DND-41 (cell line): Measurements from ENCODE around the gene SMC1A.

ENCODE experiments used
- ATAC-seq: fragments of 200-7000 bp; cut with Tn5 transposase; 3 replicates; pipeline ENCODE4 v1.9.1; 2021; ENCODE audit warnings: low read depth; ENCODE audit not compliant: insufficient read depth
- DNase-seq: peaks from one replicate; pipeline ENCODE4 v3.0.0-alpha.2; 2020
- H2AFZ ChIP-seq: 2 replicates; pipeline ENCODE4 v1.6.0; 2012; ENCODE audit warnings: low read depth, low read length
- H3K27ac ChIP-seq: 2 replicates; pipeline ENCODE4 v1.5.1; 2012; ENCODE audit warnings: low read length, inconsistent platforms
- H3K27me3 ChIP-seq: fragments of 200-600 bp; sonication (generic); 2 replicates; pipeline ENCODE4 v1.6.0; 2012; ENCODE audit warnings: low read length, mild to moderate bottlenecking, inconsistent platforms; ENCODE audit not compliant: insufficient read depth, poor library complexity
- H3K36me3 ChIP-seq: 2 replicates; pipeline ENCODE4 v1.5.1; 2012; ENCODE audit warnings: low read length, inconsistent platforms; ENCODE audit not compliant: insufficient read depth
- H3K4me1 ChIP-seq: 2 replicates; pipeline ENCODE4 v1.5.1; 2012; ENCODE audit warnings: mild to moderate bottlenecking, low read length; ENCODE audit not compliant: insufficient read depth
- H3K4me2 ChIP-seq: 2 replicates; pipeline ENCODE4 v1.6.0; 2012; ENCODE audit warnings: mild to moderate bottlenecking, moderate library complexity, low read length, inconsistent platforms; ENCODE audit not compliant: insufficient read depth
- H3K4me3 ChIP-seq, 2 experiments: fragments of 200-600 bp in 1 of 2; shearing (Covaris generic) in 1 of 2; 2 replicates each; pipeline ENCODE4 v1.5.1; 2012 to 2016; ENCODE audit warnings: inconsistent platforms in 2 of 2, low read length in 2 of 2, mild to moderate bottlenecking in 2 of 2, low read depth in 1 of 2, moderate library complexity in 1 of 2
- H3K79me2 ChIP-seq: 2 replicates; pipeline ENCODE4 v1.6.0; 2012; ENCODE audit warnings: low read length, inconsistent platforms; ENCODE audit not compliant: insufficient read depth
- H3K9ac ChIP-seq: 2 replicates; pipeline ENCODE4 v1.6.0; 2012; ENCODE audit warnings: low read depth, mild to moderate bottlenecking, inconsistent platforms, low read length, moderate library complexity
- H3K9me3 ChIP-seq: 2 replicates; pipeline ENCODE4 v1.5.1; 2012; ENCODE audit warnings: low read length, moderate library complexity, mild to moderate bottlenecking, inconsistent platforms; ENCODE audit not compliant: insufficient read depth, severe bottlenecking
- H4K20me1 ChIP-seq: 2 replicates; pipeline ENCODE4 v1.6.0; 2012; ENCODE audit warnings: low read length; ENCODE audit not compliant: insufficient read depth
- CTCF ChIP-seq: IDR thresholded peaks from 2 replicates; pipeline ENCODE4 v1.5.1; 2012; ENCODE audit warnings: borderline replicate concordance, low read length, moderate library complexity, mild to moderate bottlenecking; ENCODE audit not compliant: poor library complexity, severe bottlenecking; ENCODE audit errors: extremely low read depth
- EZH2 ChIP-seq: IDR thresholded peaks from 3 replicates; pipeline ENCODE4 v1.6.1; 2012; ENCODE audit warnings: borderline replicate concordance, low read depth, mild to moderate bottlenecking, moderate library complexity, low read length, inconsistent platforms; ENCODE audit not compliant: severe bottlenecking

The SMC1A gene

DNA sequence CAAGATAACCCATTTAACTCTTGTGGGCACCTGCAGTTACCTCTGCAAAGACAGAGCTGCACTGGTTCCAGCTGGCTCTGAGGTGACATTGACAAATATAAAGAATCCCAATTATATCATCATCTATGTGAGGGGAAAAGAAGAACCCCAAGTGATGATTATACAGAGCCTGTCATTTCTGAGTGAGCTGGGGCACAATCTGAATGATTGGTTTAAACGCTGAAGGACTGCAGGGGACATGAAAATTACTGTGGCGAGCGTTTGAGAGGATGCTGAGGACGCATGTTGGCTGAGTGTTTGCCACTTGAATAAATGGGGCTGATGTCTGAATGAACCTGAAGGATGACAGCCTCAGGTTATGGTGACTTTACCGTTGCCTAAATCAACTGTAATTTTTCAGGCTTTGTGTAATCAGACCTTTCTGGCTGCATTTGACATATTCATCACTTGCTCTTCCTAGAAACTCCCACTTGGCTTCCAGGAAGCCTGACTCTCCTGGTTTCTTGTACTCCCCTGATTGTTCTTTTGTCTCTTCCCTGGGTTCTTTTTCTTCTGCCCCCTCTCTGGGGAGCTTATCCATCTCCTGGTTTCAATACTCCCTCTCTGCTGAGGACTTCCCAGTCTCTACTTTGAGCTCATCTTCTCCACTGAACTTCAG, 15.8 kb upstream of the SMC1A start:
- H3K9me3 ChIP-seq = no peaks in the 10 kb centered on the region
- no peak overlapping the region for H3K9ac ChIP-seq
- H3K4me1 ChIP-seq = peaks cover 14% of the 10 kb centered on the region
- no peak overlapping the region for H2AFZ ChIP-seq
- no peak overlapping the region for H3K4me3 ChIP-seq
- H3K79me2 ChIP-seq = peaks cover 12% of the 10 kb centered on the region
- no peak for ATAC-seq
- TF ChIP-seq CTCF (no peak), EZH2 (no peak)
- DNase-seq = no peak
- peaks cover 6% of the 10 kb centered on the region for H3K27me3 ChIP-seq
- no peaks in the 10 kb centered on the region for H3K36me3 ChIP-seq
- no peak overlapping the region for H3K27ac ChIP-seq
- H3K4me2 ChIP-seq = no peak overlapping the region
- no peaks in the 10 kb centered on the region for H4K20me1 ChIP-seq

DNA sequence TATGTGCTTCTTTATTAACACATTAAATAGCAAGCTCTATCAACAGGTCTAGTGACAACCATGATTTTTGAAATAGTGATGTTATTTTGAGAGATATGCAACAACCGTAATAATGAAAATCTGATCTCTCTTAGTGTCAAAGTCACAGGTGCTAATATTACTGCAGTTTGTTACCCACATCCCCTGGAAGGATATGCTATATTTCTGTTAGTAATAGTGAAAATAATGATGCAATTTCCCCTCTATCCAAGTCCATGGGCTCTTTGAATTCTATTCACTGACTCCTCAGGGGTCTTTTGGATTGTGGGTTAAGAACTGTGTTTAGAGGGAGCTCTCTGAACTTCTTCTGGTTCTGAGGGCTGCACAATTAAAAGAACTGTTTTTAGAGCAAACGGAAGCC, 14.8 kb upstream of the SMC1A start:
- Histone ChIP-seq H2AFZ (no peak overlapping the region), H3K4me3 (no peak overlapping the region), H3K4me1 (peaks cover 16% of the 10 kb centered on the region), H3K36me3 (peaks cover 2% of the 10 kb centered on the region), H3K79me2 (peaks cover 12% of the 10 kb centered on the region), H3K9ac (no peak overlapping the region), H3K27ac (no peak overlapping the region), H3K9me3 (no peaks in the 10 kb centered on the region), H4K20me1 (no peaks in the 10 kb centered on the region), H3K27me3 (peaks cover 6% of the 10 kb centered on the region), H3K4me2 (no peak overlapping the region)
- DNase-seq = no peak
- no peak for TF ChIP-seq CTCF
- TF ChIP-seq EZH2 = no peak
- no peak for ATAC-seq

GRCh38 chrX:53435997-53436396, 13.5 kb upstream of the SMC1A start:
- Histone ChIP-seq H3K4me2 (no peak overlapping the region), H3K4me1 (peaks cover 16% of the 10 kb centered on the region), H3K9me3 (no peaks in the 10 kb centered on the region), H3K4me3 (no peak overlapping the region), H3K79me2 (peaks cover 12% of the 10 kb centered on the region), H3K9ac (no peak overlapping the region), H2AFZ (peak overlapping the region; percentile 39), H4K20me1 (no peaks in the 10 kb centered on the region), H3K27me3 (no peaks in the 10 kb centered on the region), H3K27ac (no peak overlapping the region), H3K36me3 (peaks cover 14% of the 10 kb centered on the region)
- TF ChIP-seq EZH2 (no peak), CTCF (peak; percentile 84)
- peak; percentile 77 for ATAC-seq
- DNase-seq = peak; percentile 64
